ELF-1 (cell line): Measurements from ENCODE around the gene FAM24B.

ENCODE experiments used
- DNase-seq: peaks from one replicate; pipeline ENCODE4 v3.0.0-alpha.2; 2016; ENCODE audit warnings: low read depth, low spot score

The FAM24B gene

GRCh38 chr10:122828716-122829255 lies 50.6 kb downstream of the FAM24B start:
- no peak for DNase-seq

- no peak for DNase-seq
These were observed 52.1 kb downstream of the FAM24B start for GRCh38 chr10:122827302-122827701.

- no peak for DNase-seq
These were observed 56.2 kb downstream of the FAM24B start for GRCh38 chr10:122822973-122823690.

GRCh38 chr10:122821808-122822207 lies 57.6 kb downstream of the FAM24B start:
- no peak for DNase-seq

GRCh38 chr10:122815458-122815857 lies 63.9 kb downstream of the FAM24B start:
- no peak for DNase-seq

GRCh38 chr10:122814493-122814892 lies 64.9 kb downstream of the FAM24B start:
- no peak for DNase-seq

GRCh38 chr10:122812751-122813150 lies 66.6 kb downstream of the FAM24B start:
- no peak for DNase-seq

- DNase-seq: no peak
These were observed 77.1 kb downstream of the FAM24B start for GRCh38 chr10:122802282-122802681.
